Keratinocyte (primary cell): ENCODE data around the gene UNKL. TPM values are rescaled to one million over a fixed set of nuclear protein-coding genes. Genes with fewer than 3 reads are reported as not detected.

ENCODE experiments used
- DNase-seq: peaks from one replicate; pipeline ENCODE4 v3.0.0-alpha.2; 2011; ENCODE audit warnings: low read depth, missing footprints, low spot score
- FAIRE-seq: peaks from 2 replicates; lab custom pipeline; 2011; peaks lifted over from hg19 to GRCh38; lab: Jason Lieb, UNC
- H2AFZ ChIP-seq: 2 replicates; pipeline ENCODE4 v1.6.0; 2012; ENCODE audit warnings: low read length, control low read depth, inconsistent platforms; ENCODE audit not compliant: control insufficient read depth
- H3K27ac ChIP-seq: 2 replicates; pipeline ENCODE4 v1.5.1; 2011; ENCODE audit warnings: low read length; ENCODE audit not compliant: control insufficient read depth, insufficient read depth
- H3K27me3 ChIP-seq: 3 replicates; pipeline ENCODE4 v1.6.0; 2011; ENCODE audit warnings: low read length; ENCODE audit not compliant: control insufficient read depth, insufficient read depth; ENCODE audit errors: extremely low read depth
- H3K36me3 ChIP-seq, 2 experiments: 2 replicates in 1 of 2; 3 replicates in 1 of 2; pipeline ENCODE4 v1.5.1; 2011; ENCODE audit warnings: low read length in 2 of 2, mild to moderate bottlenecking in 1 of 2; ENCODE audit not compliant: control insufficient read depth in 2 of 2, insufficient read depth in 2 of 2; ENCODE audit errors: extremely low read depth in 1 of 2
- H3K4me1 ChIP-seq: 3 replicates; pipeline ENCODE4 v1.5.1; 2011; ENCODE audit warnings: low read length; ENCODE audit not compliant: control insufficient read depth, insufficient read depth; ENCODE audit errors: extremely low read depth
- H3K4me2 ChIP-seq: 3 replicates; pipeline ENCODE4 v1.6.0; 2011; ENCODE audit warnings: low read depth, low read length; ENCODE audit not compliant: control insufficient read depth, insufficient read depth; ENCODE audit errors: extremely low read depth
- H3K4me3 ChIP-seq, 3 experiments: fragments of 200-600 bp in 1 of 3; sonication (generic) in 1 of 3; 2 replicates in 2 of 3; 3 replicates in 1 of 3; pipeline ENCODE4 v1.5.1; 2011 to 2016; ENCODE audit warnings: low read length in 3 of 3, mild to moderate bottlenecking in 3 of 3, control low read depth in 2 of 3, inconsistent platforms in 1 of 3, low read depth in 1 of 3, mixed read lengths in 1 of 3, mixed run types in 1 of 3, moderate library complexity in 1 of 3; ENCODE audit not compliant: control insufficient read depth in 2 of 3, insufficient read depth in 2 of 3; ENCODE audit errors: extremely low read depth in 1 of 3
- H3K79me2 ChIP-seq: 2 replicates; pipeline ENCODE4 v1.6.0; 2012; ENCODE audit warnings: low read length; ENCODE audit not compliant: control insufficient read depth, insufficient read depth
- H3K9ac ChIP-seq: 3 replicates; pipeline ENCODE4 v1.6.0; 2011; ENCODE audit warnings: low read length; ENCODE audit not compliant: control insufficient read depth, insufficient read depth; ENCODE audit errors: extremely low read depth
- H3K9me1 ChIP-seq: 3 replicates; pipeline ENCODE4 v1.6.0; 2011; ENCODE audit warnings: low read length; ENCODE audit not compliant: control insufficient read depth, insufficient read depth; ENCODE audit errors: extremely low read depth
- H3K9me3 ChIP-seq: 2 replicates; pipeline ENCODE4 v1.5.1; 2012; ENCODE audit warnings: low read depth, low read length; ENCODE audit not compliant: control insufficient read depth
- H4K20me1 ChIP-seq: 3 replicates; pipeline ENCODE4 v1.6.0; 2011; ENCODE audit warnings: low read length; ENCODE audit not compliant: control insufficient read depth, insufficient read depth; ENCODE audit errors: extremely low read depth
- EZH2 ChIP-seq: IDR thresholded peaks from one replicate; pipeline ENCODE4 v1.6.1; 2012; ENCODE audit warnings: inconsistent platforms, mild to moderate bottlenecking, low read length, moderate library complexity
- dilution Hi-C: fragments of 300-500 bp; cut with MboI; formaldehyde crosslinking; loops from one replicate; pipeline ENCODE4 v1.7.0; 2020; ENCODE audit warnings: low sequenced_read_pairs; ENCODE audit not compliant: extremely low pct_ligation_motif_present
- polyA plus RNA-seq, 5 experiments: library from polyadenylated mRNA; depleted of rRNA in 3 of 5; stranded (reverse) in 3 of 5; stranded (forward) in 1 of 5; unstranded in 1 of 5; fragments of >200 nt; gene quantifications; 1 replicate in 1 of 5; 2 replicates in 3 of 5; 3 replicates in 1 of 5; pipeline versions ENCODE4 v1.2.1 to v1.2.3, GENCODE V29; 2011 to 2012; ENCODE audit warnings: missing spikeins in 2 of 5, low read depth in 1 of 5, low replicate concordance in 1 of 5
- TF ChIP-seq, protein P1 (sequence below), 3 experiments: IDR thresholded peaks in 1 of 3; conservative IDR thresholded peaks in 1 of 3; optimal IDR thresholded peaks in 1 of 3; 2 replicates in 2 of 3; 3 replicates in 1 of 3; pipeline versions ENCODE3 to v1.5.1; 2011; ENCODE audit warnings: low read length in 3 of 3, mild to moderate bottlenecking in 3 of 3, moderate library complexity in 2 of 3, control low read depth in 1 of 3, inconsistent platforms in 1 of 3; ENCODE audit not compliant: insufficient read depth in 2 of 3; ENCODE audit errors: extremely low read depth in 1 of 3

Gene UNKL
- polyA plus RNA-seq, 1 donor (not counting 4 experiments of a cell fraction or from before 2014, with no cell fraction given): 2.3 TPM

- dilution Hi-C loops: no loop called here
- TF ChIP-seq, protein P1, sequence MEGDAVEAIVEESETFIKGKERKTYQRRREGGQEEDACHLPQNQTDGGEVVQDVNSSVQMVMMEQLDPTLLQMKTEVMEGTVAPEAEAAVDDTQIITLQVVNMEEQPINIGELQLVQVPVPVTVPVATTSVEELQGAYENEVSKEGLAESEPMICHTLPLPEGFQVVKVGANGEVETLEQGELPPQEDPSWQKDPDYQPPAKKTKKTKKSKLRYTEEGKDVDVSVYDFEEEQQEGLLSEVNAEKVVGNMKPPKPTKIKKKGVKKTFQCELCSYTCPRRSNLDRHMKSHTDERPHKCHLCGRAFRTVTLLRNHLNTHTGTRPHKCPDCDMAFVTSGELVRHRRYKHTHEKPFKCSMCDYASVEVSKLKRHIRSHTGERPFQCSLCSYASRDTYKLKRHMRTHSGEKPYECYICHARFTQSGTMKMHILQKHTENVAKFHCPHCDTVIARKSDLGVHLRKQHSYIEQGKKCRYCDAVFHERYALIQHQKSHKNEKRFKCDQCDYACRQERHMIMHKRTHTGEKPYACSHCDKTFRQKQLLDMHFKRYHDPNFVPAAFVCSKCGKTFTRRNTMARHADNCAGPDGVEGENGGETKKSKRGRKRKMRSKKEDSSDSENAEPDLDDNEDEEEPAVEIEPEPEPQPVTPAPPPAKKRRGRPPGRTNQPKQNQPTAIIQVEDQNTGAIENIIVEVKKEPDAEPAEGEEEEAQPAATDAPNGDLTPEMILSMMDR (optimal IDR thresholded peaks at IDR 0.05 in 1 of 3, IDR thresholded peaks at IDR 0.05 in 1 of 3, conservative IDR thresholded peaks at IDR 0.05 in 1 of 3; ENCODE audit: extremely low read depth in 1 of 3, insufficient read depth in 2 of 3, low read length in 3 of 3): no peak
- peak; percentile 62 for TF ChIP-seq EZH2
- Histone ChIP-seq H3K79me2 (no peaks in the 10 kb centered on the region), H3K4me3 (no peak overlapping the region), H2AFZ (no peak overlapping the region), H3K9me1 (no peaks in the 10 kb centered on the region), H3K9me3 (no peaks in the 10 kb centered on the region), H3K27me3 (peaks cover 71% of the 10 kb centered on the region), H3K36me3 (no peaks in the 10 kb centered on the region), H3K9ac (no peak overlapping the region), H3K27ac (no peak overlapping the region), H3K4me2 (no peak overlapping the region), H4K20me1 (peaks cover 5% of the 10 kb centered on the region), H3K4me1 (no peaks in the 10 kb centered on the region)
- FAIRE-seq: no peak
- no peak for DNase-seq
These were observed 79.8 kb downstream of the UNKL start for GRCh38 chr16:1334739-1335138.

DNA sequence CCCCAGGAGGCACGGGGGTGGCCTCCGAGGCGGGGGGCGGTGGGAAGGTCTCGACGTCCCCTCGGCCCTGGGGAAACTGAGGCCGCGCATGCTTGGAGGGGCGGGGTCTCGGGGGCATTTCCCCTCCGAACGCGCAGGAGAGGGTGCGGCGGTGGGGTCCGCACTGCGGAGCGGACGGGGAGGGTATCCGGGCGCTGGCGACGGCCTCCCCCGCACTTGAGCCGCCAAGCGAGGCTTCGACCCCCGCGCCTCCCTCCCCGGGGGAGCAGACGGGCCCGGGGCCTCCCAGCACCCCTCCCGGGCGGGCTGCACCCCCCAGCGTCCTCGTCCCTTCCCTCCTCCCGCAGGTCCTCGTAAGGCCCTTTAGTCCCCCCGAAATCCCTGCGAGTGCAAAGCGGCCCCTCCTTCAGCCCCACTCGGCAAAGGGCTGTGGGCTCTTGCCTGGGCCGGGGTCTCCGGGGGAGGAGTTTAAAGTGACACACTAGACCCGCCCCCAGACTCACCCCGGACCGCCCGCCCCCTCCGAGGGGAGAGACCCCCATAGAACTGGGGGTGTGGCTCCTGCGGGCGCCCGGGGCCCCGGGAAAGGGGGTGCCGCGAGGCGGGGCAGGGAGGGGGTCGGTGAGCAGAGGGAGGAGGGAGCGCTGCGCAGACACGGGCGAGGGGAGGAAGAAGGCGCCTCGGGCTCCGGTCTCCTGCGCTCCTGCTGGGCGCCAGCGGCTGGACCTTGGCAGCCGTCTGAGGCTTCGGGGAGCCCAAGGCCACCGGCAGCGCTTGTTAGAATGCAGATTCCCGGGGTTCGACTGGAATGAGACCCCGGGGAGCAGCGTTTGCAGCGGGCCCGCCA, 80.4 kb downstream of the UNKL start:
- no peak for DNase-seq
- Histone ChIP-seq H3K9me3 (no peaks in the 10 kb centered on the region), H3K4me3 (no peak overlapping the region), H3K27me3 (peaks cover 71% of the 10 kb centered on the region), H3K4me2 (peak overlapping the region; percentile 27), H3K9me1 (no peaks in the 10 kb centered on the region), H3K4me1 (no peaks in the 10 kb centered on the region), H4K20me1 (peaks cover 5% of the 10 kb centered on the region), H3K27ac (no peak overlapping the region), H2AFZ (no peak overlapping the region), H3K9ac (no peak overlapping the region), H3K36me3 (no peaks in the 10 kb centered on the region), H3K79me2 (no peaks in the 10 kb centered on the region)
- dilution Hi-C loops: no loop called here
- FAIRE-seq: no peak
- TF ChIP-seq EZH2: peak; percentile 46
- TF ChIP-seq, protein P1 (optimal IDR thresholded peaks at IDR 0.05 in 1 of 3, IDR thresholded peaks at IDR 0.05 in 1 of 3, conservative IDR thresholded peaks at IDR 0.05 in 1 of 3; ENCODE audit: extremely low read depth in 1 of 3, insufficient read depth in 2 of 3, low read length in 3 of 3): no peak
